ENCODE measurements around the gene PEMT.

The PEMT gene

DNA sequence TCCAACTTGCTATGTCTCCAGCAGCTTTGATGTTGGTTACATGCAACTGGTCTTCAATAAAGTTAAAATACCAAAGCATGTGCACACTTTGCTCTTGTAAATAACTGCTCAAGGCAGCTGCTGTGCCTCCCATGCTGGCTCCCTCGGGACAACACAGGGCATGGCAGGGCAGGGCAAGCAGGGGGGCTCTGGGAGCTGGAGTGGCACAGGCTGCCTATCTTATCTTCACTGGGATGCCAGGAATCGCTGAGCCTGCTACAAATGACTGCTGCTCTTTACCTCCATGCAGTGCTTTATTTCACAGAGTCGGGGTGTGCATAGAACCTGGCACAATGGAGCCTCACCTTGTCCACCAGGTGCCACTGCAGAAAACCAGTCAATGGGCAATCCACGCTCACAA is 21.8 kb downstream of the PEMT start:
- no peak for DNase-seq

- peak; percentile 26 for DNase-seq
Observed at GRCh38 chr17:17568772-17569195, 22.7 kb downstream of the PEMT start.

DNA sequence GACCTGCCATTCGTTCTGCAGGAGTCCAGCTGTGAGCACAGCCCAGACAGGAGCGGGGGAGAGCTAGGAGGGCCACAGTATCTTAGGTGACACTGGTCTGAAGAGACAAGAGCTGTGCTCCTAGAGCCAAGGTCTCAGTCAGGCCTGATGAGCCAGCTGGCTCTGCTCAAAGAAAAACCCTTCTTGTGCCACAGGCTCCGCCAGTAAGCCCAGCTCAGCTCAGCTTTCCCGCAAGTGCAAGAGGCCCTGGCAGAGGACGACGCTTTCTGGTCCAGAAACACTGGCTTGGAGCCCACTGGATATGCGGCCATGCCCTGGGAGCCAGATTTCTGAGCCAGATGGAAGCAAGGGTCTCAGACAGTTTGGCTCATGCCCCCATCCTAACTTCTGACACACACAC is 23.9 kb downstream of the PEMT start:
- no peak for DNase-seq

DNA sequence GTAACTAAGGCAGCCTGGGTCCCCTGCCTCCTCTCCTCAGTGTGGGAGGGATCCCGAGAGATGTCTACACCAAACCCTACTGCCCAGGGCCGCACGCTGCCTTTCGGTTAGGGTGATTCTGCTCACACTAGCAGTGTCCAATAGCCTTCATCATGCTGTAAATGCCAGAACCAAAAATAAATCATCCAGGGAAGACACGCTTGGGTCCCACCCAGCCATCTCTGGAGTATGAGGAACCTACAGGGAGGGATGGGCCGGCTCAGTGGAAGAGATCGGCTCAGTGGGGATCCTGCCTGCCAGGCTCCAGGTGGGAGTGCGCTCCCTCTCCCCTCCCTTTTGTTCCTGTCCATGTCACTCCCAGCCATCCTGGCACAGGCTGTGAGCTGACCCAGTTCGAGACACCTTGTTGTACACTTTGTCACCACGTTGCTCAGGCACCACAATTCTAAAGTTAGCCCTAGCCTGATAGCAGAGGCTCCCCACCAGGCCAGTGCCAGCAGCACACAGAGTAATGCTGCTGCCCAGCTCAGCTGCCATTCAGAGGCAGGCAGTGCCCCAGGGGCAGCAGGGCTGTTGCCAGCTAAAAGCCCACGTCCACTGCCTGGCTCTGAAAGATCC is 24.5 kb downstream of the PEMT start:
- no peak for DNase-seq

- no peak for DNase-seq
Observed at GRCh38 chr17:17565471-17566339, 25.8 kb downstream of the PEMT start.

GRCh38 chr17:17564896-17565295 is 26.6 kb downstream of the PEMT start:
- DNase-seq: no peak

DNA sequence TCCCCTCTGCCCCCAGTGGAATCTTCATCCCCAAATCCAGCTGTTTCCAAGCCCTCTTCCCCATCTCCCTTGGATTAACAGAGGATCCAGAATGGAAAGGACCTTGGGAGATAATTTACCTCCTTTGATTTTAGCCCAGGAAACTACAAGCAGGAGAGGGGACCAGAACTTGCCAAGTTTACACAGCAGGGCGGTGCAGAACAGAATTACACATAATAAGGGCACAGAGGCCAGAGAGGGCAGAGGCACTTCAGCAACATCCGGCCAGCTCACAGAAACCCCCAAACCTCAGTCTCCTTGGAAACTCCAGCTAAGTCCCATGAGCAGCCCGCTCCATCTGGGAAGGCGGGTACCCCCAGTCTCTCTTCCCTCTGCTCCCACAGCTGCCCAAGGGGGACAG is 27.2 kb downstream of the PEMT start:
- no peak for DNase-seq

GRCh38 chr17:17563530-17563929 is 28.0 kb downstream of the PEMT start:
- no peak for DNase-seq

GRCh38 chr17:17562146-17562511 is 29.4 kb downstream of the PEMT start:
- no peak for DNase-seq

DNA sequence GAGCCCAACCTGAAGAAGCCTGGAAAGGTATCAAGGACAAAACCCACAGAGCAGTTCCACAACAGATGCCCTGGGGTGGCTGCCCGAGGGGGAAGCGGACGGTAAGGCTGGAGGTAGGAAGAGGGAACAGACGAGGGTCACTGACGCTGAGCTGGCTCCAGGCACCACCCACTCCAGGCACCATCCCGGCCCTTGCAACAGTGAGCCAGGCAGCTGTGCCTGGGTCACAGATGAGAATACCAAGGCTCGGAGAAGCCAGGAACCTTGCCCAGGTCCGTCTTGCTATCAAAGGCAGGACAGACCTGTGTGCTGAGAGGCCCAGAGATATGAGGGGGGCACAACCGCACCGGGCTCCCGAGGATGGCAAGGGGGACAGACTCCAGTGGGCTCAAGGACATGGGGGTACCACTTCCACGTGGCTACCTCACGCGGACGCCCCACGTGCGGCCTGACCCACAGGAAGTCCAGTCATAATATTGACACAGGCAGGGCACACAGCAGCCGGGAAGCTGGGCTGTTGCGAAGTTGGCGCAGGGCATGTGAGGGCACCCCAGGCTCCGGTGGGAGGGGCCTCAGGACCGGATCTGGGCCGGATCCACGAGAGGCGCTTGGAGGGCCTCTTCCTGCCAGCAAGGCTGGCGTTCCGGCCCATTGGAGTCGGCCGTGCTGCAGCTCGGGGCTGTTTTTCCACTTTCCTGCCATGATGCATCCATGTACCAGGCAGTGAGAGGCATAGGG is 29.9 kb downstream of the PEMT start:
- DNase-seq: no peak

GRCh38 chr17:17560975-17561374 is 30.5 kb downstream of the PEMT start:
- DNase-seq: no peak

DNA sequence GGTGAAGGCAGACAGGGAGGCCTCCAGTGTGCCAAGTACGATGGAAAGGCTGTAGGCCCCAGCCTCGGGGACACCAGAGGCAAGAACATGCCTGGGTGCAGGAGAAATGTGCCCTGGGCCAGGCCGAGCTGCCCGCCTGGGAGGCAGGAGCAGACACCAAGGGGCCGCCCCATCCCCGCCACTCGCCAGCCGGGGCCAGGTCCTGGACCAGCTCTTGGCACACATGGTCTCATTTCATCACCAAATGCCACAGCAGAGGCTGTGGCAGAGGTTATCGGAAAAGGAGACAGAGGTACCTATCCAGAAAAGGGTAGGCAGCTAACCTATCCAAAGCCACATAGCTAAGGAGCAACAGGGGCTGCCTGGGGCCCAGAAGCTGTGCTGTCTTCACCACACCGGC is 31.3 kb downstream of the PEMT start:
- DNase-seq: no peak

- DNase-seq: no peak
Observed at GRCh38 chr17:17559164-17559563, 32.3 kb downstream of the PEMT start.

DNA sequence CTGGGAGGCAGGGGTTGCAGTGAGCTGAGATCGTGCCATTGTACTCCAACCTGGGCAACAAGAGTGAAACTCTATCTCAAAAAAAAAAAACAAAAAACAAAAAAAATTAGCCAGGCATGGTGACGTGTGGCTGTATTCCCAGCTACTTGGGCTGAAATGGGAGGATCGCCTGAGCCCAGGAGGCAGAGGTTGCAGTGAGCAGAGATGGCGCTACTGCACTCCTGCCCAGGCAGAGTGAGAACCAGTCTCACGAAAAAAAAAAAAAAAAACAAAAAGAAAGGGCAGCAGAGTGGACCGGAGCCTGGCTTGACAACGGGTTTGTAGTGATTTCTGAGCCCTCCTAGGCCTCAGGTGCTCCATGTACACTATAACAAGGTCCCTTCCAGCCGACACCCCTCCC is 33.1 kb downstream of the PEMT start:
- no peak for DNase-seq

DNA sequence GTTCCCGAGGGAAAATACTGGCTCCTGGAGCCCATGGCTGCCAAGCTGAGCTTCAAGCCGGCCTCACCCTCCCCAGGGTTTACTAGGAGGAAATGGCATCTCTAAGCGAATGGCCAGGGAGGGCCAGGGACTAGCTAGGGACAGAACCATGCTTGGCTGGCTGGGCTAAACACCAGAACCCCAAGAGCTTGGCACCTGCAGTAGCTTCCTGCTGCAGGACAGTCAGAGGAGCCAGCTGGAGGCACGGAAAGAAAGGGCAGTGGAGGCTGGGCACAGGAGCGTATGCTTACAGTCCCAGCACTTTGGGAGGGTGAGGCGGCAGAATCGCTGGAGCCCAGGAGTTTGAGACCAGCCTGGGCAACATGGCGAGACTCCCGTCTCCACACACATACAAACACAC is 33.7 kb downstream of the PEMT start:
- DNase-seq: no peak

DNA sequence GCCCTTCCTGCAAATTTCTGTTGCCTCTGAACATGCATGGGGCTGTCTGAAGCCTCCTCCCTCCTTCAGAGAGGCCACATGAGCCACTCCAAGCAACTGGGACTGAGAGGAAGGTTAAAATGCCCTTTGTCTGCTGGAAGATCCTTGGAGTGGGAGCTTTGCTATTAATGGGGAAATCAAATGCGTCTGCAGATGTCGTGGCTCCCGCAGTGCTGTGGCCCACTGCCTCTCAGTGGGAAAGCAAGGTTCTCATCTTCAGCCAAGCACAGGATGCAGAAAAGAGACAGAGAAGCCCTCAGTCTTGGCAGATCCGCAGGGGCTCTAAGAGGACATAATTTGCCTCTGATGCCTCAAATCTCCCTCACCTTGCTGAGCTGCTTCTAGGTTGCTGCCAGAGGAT is 34.8 kb downstream of the PEMT start:
- no peak for DNase-seq

DNA sequence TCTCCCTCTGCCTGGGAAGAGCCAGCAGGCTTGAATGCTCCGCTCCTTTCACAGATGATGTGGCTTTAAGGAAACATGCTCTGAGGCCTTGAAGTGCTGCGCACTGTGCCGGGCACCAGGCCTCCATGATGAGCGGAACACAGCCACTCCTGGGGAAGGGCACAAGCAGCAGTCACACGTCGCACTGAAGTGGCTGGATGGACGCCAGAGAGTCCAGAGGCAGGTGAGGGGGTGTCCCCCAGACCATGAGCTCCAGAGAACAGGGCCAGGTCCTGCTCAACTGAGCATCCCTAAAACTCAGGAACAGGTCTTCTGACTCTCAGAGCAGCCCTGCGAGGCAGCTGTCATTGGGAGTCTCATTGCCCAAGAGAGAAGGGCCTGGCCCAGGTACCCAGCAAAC is 35.6 kb downstream of the PEMT start:
- no peak for DNase-seq

DNA sequence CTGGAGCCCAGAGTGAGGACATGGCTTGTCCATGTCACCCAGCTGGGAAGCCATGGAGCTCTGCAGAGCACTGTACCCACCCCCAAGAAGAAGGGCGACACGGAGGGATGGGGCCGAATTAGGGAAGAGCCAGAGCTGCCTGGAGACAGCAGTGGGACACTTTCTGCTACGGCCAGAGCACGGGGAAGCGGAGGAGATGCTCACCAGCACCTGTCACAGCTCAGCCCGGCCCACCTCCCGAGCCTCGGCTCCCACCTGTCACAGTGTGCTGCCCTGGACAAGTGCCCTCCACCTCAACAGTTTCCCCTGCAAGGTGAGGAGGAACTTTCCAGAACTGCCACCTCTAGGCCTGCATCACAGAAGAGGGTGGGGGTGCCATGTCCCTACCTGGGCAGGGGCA is 36.4 kb downstream of the PEMT start:
- no peak for DNase-seq

GRCh38 chr17:17554266-17554665 is 37.2 kb downstream of the PEMT start:
- DNase-seq: no peak

GRCh38 chr17:17553217-17554195 is 38.0 kb downstream of the PEMT start:
- no peak for DNase-seq

DNA sequence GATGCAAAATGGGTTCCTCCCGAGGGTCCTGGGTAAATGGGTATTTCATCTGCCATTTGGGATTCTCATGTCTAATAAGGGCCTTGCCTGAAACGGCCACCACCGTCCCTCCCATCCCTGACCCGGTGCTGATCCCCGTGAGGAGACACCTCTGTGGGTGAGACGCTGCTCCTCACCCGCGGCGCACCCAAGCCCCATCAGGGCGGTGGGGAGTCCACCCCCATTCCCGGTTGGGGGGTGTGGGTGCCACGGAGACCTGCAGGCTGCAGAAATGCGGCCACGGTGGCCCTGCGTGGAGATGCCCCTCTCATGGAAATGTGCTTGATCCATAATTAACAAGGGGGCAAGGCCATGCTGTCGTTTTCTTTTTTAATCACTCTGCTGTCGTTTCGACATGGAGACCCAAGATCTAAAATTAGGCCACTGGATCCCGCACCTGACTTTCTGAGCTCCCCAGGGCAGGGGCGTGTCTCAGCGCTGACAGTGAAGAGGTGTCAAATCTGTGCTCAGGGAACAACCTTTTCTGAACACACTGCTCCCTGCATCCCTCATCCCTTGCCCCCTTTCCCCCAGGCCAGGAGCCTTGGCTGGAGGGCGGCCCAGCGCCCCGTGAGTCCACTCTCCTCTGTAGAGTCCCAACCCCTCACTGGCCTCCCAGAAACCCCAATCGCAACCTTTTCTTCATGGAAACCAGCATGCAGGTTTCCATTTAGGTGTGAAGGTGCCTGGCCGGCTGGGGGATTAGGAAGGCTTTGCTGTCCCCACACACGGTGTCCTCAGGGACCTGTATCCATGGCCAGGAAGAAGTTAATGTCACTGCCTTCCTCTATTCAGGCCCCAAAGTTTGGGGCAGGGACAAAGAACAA is 38.9 kb downstream of the PEMT start:
- DNase-seq: no peak

DNA sequence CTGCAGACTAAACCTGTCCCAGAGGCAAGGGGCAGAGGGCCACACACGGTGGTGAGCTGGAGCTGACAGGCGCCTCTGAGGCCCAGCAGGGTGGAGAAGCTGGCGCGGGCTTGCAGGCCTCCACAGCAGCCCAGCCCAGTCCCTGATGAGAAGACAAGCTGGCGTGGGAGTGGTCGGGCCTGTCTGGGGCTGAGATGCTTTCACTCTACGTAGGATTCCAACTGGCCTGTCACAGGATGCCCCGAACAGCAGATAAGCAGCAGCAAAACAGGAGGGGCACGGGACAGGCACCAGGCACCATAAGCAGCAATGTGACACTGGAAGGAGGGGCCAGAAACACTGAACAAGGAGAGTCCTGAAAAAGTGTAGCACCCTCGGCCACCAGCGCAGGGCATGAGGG is 40.1 kb downstream of the PEMT start:
- no peak for DNase-seq
